ENCODE results near the gene FANCE. TPM values are rescaled to one million over a fixed set of nuclear protein-coding genes. Genes with fewer than 3 reads are reported as not detected.

FANCE gene
- total and polyA plus RNA-seq, 9 of the 15 experiments (the other 6 are each of a cell fraction or from before 2014, with no cell fraction given) = 5.7 to 30.2 (median 17.0) TPM

GRCh38 chr6:35498422-35499067 lies 46.4 kb downstream of the FANCE start (continued):
- no peak for TF ChIP-seq ZHX1 (conservative IDR thresholded peaks at IDR 0.05; ENCODE audit: low read length)
- TF ChIP-seq HMG20B (CRISPR knock-in tag; IDR thresholded peaks at IDR 0.05) = no peak
- TF ChIP-seq ELF2 (CRISPR knock-in tag; IDR thresholded peaks at IDR 0.05) = no peak
- no peak for TF ChIP-seq U2AF2 (optimal IDR thresholded peaks at IDR 0.05; ENCODE audit: low read depth, low read length)
- TF ChIP-seq PURB (CRISPR knock-in tag; IDR thresholded peaks at IDR 0.05; ENCODE audit: low read depth) = no peak
- peak; percentile 36; the same call in 1 of the 2 replicates for TF ChIP-seq THAP12 (CRISPR knock-in tag; IDR thresholded peaks at IDR 0.05)
- no peak for TF ChIP-seq DDX20 (tag; IDR thresholded peaks at IDR 0.05; ENCODE audit: low read depth)
- TF ChIP-seq POLR2AphosphoS5 (IDR thresholded peaks at IDR 0.05; ENCODE audit: control insufficient read depth, insufficient read depth, low read depth, low read length) = no peak
- TF ChIP-seq ERF (CRISPR knock-in tag; IDR thresholded peaks at IDR 0.05) = no peak
- no peak for TF ChIP-seq MXI1 (IDR thresholded peaks at IDR 0.05; ENCODE audit: low read depth, low read length)
- no peak for TF ChIP-seq IRF9 (tag; IDR thresholded peaks at IDR 0.05)
- no peak for TF ChIP-seq ZNF699 (CRISPR knock-in tag; IDR thresholded peaks at IDR 0.05; ENCODE audit: insufficient replicate concordance)
- peak; percentile 15; the same call in 1 of the 2 replicates for TF ChIP-seq HDAC2 (IDR thresholded peaks at IDR 0.05)
- TF ChIP-seq PYGO2 (tag; IDR thresholded peaks at IDR 0.05) = no peak
- TF ChIP-seq RBFOX2 (IDR thresholded peaks at IDR 0.05; ENCODE audit: low read depth, low read length) = no peak
- TF ChIP-seq MAFF (IDR thresholded peaks at IDR 0.05; ENCODE audit: low read length) = no peak
- no peak for TF ChIP-seq ZNF143 (CRISPR knock-in tag; IDR thresholded peaks at IDR 0.05)
- no peak for TF ChIP-seq ZNF282 (CRISPR knock-in tag; IDR thresholded peaks at IDR 0.05)
- no peak for TF ChIP-seq TCFL5 (CRISPR knock-in tag; conservative IDR thresholded peaks at IDR 0.05)
- TF ChIP-seq FOSL1 (tag; conservative IDR thresholded peaks at IDR 0.05) = no peak
- no peak for TF ChIP-seq ZNF133 (CRISPR knock-in tag; IDR thresholded peaks at IDR 0.05)
- no peak for TF ChIP-seq EWSR1 (IDR thresholded peaks at IDR 0.05; ENCODE audit: borderline replicate concordance, low read depth, partially characterized antibody)
- no peak for TF ChIP-seq XRCC4 (IDR thresholded peaks at IDR 0.05; ENCODE audit: extremely low read depth, insufficient read depth, insufficient read length)
- TF ChIP-seq ZNF197 (CRISPR knock-in tag; IDR thresholded peaks at IDR 0.05; ENCODE audit: low read depth) = no peak
- no peak; the same call in 1 of the 2 replicates for TF ChIP-seq NCOR1 (IDR thresholded peaks at IDR 0.05)
